ENCODE measurements around the gene IKZF3. TPM values are rescaled to one million over a fixed set of nuclear protein-coding genes. Genes with fewer than 3 reads are reported as not detected.
"Not testable (repeated sequence)": the region's sequence is repeated elsewhere in the genome, so short reads cannot be mapped to it uniquely, and the experiment has no call there.

Gene IKZF3
- total RNA-seq, 1 experiment from 2014 or later: 0.04 TPM

DNA sequence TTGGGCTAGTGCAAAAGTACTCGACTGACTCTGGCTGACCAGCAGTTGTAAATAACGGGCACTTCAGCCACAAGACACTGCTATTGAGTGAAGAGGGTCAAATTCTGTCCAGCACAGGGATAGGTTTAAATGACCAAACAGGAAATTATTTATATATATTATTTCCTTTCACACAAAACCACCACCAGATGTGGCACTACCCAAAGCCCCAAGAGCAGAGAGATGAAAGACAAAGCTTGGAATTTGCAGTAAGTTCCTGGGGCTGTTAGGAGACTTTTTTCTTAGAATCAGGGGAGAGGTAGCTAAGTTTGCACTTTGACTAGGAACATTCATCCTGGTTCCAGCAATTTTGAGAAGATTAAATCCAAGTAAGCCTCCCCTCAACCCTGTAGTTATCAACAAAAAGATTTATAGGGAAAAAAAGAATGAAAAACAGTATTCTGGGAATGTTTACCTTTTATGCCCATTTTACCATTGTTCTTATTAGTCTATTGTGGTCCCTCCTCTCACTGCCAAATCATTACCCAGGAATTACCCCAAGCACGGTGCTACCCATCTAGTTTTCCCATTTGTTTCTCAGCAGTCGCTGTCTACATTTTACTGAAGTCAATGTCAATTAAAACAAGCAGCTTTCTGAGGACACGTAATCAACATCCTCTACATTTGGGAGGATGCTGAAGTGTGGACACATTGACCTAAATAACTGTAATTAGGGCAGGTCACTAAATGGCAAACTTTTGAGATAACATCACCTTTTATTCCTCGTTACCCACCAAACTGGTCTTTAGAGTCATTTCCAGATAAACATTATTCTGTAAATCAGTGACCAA lies 82.9 kb downstream of the IKZF3 start:
- DNase-seq (ENCODE audit: low spot score): no peak

DNA sequence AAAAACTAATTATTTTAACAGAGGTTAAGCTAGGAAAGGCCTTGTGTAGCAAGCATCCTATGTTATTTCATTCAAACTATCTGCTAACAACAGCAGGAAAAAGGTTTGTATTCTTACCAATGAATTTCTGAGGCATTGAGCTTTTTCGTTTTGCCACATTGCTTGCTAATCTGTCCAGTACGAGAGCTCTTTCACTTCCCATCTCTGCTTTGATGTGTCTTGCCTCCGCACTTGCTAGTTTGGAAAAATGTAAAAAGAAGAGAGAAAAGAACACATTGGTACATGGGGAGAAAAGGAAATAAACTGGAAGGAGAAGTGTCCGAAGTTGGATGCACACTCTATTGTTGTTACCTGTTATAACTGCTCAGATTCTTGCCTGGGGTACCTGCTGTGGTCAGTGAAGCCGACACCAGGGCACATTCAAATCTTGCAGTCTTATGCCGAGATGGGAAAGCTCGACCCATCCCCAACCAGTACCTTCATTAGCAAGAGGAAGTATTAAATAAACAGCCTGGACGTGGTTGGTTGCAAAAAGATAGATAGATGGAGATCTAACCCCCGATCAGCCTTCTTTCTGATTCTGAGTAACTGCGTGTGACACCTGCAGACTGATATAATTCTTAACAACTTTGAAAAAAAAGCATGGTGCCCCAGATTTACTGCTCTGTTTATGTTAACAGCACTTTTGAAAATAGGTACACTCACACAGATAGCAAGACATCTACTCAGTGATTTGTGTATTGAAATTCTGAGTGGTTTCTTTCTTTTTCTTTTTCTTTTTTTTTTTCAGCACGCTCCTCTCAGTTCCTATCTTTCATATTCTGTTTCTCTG lies 86.4 kb downstream of the IKZF3 start:
- no peak for DNase-seq (ENCODE audit: low spot score)

DNA sequence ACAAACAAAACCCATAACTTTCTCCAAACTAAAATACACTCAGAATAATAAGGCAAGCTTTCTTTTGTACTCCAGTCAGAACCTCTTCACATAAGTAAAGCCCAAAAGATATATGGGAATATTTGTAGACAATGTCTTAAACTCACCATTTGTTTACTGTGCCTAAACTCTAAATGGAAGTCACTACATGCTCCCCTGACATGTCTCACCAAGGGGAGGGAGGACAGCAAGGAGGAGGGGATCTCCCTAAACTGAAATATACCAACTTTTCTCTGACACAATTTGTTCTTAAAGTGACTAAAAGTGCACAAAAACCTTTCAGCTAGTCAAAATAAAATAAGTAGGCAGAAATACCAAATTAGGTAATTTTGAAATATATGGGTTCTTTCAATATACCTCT lies 87.9 kb downstream of the IKZF3 start:
- no peak for DNase-seq (ENCODE audit: low spot score)

DNA sequence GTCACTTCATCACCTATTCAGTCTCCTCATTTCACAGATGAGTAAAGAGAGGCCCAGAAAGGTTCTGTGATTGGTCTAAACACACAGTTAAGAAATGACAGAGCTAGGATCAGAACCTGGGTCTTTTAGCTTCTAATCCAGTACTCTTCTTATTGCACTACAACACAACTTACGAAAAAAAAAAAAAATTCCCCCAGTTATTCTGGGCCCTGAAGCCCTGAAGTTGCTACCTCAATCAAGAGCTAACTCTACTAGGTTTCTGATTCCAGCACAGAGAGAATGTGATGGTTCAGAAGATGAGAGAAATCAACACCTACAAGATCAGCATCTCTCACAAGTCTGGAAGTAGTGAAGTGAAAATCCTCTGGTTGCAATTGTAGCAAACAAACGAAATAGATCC lies 89.1 kb downstream of the IKZF3 start:
- no peak for DNase-seq (ENCODE audit: low spot score)

DNA sequence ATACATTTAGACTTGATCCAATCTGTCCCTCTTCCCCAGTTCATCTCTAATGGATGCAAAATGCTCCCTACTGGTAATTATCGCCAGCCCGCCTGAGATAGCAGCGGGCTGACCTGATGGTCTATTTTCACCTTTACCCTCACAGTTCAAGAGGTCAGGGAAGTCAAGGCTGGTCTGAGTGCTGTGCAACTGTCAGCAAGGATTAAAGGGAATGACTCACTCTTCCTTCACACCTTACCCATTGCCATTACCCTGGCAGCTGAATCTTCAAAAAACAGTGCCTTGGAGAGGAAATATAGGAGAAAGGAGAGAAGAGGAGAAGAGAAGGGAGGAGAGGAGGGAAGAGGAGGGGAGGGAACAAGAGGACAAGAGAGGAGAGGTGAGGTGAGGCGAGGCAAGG lies 90.1 kb downstream of the IKZF3 start:
- DNase-seq (ENCODE audit: low spot score): no peak

DNA sequence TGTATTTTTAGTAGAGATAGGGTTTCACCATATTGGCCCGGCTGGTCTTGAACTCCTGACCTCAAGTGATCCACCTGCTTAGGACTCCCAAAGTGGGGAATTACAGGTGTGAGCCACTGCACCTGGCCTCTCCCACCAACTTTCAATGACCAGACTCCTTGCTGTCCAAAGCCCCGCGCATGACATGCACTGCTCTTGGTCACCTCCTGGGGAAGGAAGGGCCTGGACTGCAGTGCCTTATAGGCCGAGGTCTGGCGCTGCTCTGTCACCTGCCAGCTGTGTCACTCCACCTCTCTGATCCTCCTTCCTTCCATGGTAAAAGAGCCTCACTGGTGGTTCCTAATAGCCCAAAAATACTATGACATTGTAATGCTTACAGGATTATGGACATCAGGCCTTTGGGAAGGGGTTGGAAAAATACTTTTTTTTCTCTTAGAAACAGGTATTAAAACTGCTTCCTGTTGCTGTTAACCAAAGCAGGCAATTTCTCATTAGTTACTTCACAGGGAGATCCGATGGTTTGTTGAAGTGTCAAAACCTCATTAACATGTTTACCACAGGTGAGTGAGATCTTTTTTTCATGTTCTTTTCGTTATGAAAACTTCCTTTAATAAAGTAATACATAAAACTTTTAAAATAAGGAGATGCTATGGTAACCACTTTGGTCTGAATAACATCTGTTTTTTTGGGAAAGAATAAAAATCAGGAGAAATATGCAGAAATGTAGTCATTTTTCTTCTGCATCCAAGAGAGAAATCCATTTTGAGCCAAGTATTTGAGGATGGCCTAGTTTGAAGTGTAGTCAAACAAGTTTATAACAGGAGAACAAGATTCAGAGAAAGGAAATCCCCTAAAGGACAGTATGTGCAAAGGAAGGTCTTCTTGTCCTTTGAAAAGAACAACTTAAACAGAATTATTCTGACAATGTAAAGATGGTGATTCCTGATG lies 90.9 kb downstream of the IKZF3 start:
- no peak for DNase-seq (ENCODE audit: low spot score)

DNA sequence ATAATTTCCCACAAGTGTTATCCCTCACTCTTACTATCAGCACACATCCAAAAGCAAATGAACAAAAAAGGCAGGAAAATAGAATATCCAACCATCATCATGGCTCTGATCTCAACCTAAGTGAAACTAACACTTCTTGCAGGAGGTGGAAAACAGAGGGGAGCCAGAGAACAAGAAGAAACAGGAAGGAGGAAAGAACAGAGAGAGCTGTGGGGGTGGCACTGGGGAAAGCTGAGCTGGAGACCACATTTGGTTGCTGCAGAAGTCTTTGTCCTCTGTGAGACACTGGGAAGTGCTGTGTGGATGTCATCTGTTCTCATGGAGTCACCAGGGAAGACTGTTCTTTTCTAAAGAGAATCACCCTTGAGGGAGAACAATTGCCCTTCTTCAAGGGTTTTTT lies 91.7 kb downstream of the IKZF3 start:
- no peak for DNase-seq (ENCODE audit: low spot score)

DNA sequence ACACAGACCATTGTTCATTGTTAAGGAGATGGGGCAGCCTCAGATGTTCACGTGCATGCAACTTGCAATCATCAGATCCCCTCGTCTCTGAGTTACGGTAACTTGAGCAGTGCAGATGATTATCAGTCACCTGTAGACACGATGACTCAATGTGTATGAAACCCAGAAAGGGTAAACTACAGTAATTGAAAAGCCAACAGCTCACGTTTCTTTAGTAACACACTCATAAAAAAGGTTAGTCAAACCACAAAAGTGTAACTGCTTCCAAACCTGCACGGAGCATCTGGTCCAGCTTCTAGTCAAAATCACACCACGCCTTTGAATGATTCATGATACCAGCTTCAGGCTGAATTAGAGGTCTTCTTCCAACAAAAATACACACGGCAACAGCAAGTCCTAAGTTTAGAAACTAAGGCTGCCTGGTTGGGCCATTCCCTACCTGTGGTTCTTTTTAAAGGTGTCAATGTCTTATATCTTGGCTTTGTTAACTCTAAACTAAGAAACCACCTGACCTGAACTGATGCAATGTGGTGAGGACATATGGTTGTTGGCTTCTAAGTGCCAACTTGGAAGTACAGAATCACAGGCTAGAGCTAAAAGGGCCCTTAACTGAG lies 94.0 kb downstream of the IKZF3 start:
- peak; percentile 89 for DNase-seq (ENCODE audit: low spot score)

DNA sequence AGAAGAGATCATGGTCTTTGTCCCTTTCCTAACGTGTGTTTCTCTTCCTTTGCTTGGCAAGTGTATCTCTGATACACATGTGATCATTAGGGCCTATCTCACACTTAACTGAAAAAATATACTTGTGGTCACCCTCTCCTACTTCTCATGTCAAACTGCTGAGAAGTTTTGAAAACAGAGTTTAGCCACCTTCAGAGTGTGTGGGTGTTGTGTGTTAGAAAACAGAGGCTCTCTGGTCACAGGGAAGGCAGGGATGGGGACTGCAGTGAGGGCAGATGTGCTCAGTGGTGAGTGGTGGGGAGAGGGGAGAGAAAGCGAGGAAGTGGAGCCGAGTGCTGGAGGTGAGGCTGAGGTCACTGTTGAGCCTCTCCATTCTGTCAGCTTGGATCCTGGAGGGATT lies 97.0 kb downstream of the IKZF3 start:
- no peak for DNase-seq (ENCODE audit: low spot score)

DNA sequence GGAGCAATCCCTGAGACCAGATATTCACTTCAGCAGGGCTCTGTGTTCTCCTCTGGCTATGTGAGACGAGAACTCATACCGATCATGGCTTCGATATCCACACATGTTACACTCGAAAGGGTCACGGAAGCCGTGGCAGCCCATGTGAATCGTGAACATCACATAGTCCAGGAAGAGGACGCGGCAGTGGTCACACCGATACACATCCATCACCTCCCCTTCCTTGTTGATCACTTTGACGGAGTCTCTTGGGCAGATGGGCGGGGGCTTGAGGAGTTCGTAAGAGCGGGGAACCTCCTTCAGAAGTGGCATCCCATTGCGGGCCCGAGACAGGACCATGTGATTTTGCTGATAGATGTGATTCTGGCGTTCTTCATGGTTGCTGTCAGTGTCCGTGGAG lies 98.3 kb downstream of the IKZF3 start:
- no peak for DNase-seq (ENCODE audit: low spot score)

DNA sequence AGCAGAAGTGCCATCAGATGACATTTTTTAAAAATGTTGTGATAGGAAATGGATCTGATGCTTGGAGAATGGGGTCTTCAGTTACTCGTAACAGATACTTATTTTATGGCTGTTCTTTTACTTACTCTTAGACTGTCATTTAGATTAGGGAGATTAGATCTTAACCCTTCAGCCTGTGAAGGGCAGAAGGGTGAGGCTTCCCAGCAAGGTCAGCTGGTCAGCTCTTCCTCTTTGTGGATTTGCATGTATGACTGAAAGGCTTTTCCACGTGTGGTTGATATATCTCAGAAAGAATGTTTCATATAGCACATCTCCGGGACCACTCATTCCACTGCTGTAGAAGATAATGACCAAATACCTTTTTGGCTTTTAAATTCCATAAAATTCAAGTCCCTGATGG lies 98.9 kb downstream of the IKZF3 start:
- no peak for DNase-seq (ENCODE audit: low spot score)

DNA sequence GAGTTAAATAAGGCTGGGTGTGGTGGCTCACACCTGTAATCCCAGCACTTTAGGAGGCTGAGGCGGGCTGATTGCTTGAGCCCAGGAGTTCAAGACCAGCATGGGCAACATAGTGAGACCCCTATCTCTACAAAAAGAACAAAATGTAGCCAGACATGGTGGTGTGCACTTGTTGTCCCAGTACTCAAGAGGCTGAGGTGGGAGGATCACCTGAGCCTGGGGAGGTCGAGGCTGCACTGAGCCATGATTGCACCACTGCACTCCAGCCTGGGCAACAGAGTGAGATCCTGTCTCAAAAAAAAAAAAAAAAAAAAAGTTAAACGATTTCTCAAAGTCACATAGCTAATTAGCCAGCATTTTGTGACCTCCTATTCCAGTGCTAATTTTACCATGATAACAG lies 99.9 kb downstream of the IKZF3 start:
- DNase-seq (ENCODE audit: low spot score): not testable (repeated sequence)

DNA sequence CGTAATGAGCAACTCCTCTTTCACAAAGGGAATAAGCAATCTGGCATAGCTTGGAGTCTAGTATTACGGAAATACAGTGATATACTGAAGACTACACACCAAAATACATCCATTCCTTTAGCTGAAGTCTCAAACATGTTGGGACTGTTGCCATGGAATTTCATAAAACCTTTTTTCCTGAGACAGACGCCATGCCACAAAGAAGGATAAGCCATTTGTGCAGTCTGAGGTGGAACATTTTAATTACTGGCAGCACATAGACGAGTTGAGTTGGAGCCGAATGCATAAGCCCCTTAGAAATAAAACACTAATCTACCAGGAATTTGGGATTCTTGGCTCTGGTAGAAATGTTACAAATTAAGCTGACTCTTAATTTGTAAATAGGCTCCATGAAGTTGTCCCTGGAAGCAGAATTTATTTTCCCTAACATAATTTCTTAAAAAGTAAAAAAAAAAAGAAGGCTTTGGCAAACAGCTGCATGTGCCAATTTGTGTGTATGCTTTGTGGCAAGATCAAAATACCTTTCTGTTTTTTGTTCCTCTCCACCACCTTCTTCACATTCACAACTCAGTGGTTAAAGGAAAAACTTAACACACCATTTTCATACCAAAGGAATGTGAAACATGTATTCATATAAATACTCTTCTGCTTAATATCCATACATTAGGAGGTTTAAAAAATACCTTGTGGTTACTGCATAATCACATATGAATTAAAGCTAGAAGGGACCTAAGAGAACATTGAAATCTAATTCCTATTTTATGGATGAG lies 100.9 kb downstream of the IKZF3 start:
- DNase-seq (ENCODE audit: low spot score): no peak

DNA sequence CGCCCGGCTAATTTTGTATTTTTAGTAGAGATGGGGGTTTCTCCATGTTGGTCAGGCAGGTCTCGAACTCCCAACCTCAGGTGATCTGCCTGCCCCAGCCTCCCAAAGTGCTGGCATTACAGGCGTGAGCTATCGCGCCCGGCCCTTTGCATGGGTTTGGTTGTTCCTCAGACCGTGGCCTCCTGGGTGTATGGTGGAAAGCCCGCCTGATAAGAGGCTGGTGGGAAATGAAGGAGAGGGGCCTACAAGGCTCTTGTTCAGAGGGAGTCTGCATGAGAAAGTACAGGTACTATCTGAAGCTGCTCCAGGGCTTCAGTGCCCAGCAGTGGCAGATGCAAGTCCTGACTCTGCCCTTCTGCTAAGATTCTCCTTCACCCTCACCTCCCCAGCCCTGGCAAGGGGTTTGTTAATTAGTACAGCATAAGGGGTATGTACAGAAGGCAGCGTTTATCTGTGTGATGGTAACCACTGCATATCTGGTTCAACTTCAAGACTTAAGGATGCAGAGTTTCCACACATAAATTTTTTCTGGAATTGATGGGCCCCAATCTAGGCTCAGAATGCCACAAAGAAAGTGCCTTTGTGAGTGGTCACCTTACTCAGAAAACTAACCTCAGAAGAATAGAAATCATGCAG lies 102.1 kb downstream of the IKZF3 start:
- DNase-seq (ENCODE audit: low spot score): no peak

DNA sequence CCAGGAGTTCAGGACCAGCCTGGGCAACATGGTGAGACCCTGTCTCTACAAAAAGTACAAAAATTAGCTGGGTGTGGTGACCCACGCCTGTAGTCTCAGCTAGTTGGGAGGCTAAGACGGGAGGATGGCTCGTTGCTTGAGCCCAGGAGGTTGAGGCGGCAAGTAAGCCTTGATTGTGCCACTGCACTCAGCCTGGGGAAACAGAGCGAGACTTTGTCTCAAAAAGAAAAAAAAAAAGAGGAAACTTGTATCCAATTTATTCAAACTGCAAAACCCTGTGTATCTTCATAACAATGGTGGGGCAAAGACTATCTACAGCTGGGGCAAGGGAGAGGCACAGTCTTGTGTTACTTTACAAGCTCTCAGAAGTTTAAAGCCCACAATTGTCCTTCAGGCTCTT lies 104.9 kb downstream of the IKZF3 start:
- no peak for DNase-seq (ENCODE audit: low spot score)

DNA sequence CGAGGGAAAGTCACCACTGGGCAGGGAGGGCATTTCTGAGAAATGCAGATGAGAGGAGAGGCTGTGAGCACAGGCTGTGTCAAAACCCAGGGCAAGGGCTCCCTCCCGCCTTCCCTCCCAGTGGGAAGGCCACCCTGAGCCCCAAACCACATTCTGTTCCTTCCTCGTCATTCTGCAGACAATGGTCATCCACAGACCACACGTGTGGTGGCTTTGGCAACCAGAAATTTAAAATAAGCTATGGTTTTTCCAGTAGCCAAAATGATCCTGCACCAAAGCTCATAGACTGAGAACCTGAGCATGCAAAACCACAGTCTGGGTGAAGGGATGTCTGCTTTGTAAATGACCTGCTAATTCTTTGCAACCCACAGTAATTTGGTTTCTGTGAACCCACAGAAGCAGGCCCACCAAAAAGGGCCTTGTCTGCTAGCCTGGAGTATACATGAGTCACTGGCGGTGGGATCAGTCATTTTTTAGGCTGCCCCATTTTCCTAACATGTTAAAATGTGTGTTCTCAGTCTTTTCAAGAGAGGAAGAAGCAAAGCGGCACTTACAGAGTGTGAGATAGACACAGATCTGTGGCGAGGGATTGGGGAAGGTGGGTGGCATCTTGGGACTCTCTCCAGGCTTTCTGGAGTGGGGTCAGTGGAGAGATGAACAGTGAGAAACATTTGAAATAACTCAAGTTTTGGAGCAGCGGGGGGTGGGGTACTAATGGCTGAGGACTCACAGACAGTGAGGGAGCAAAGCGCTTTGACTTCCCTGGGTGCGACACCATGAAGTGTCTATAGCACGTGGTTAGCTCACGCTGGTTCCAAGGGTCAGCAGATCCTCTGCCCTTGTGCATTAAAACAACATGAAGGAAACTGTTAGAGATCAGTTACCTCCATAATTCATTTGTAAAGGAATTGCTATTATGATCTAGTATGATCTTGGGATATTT lies 105.9 kb downstream of the IKZF3 start:
- DNase-seq (ENCODE audit: low spot score): peak; percentile 51

DNA sequence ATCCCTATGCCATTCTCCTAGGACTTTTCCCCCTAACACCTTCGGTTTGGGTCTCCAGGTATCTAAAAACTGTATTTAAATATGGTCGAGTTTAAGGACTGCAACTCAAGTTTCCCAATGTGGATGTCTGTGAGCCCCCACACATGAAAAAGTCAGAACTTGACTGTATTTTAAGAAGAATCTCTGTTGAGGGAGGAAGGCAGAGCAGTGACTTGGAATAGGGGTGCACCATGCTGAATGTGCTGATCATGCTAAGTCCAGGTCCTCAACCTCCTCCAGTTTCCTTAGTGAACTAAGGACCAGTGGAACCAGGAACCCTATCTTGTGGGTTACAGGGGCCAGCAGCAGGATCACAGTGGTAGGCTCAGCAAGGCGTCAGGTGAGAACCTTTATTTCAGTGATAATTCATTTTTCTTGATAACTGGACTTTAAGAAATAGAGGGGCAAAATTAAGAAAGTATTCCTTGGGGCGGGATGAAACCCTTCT lies 106.9 kb downstream of the IKZF3 start:
- no peak for DNase-seq (ENCODE audit: low spot score)

DNA sequence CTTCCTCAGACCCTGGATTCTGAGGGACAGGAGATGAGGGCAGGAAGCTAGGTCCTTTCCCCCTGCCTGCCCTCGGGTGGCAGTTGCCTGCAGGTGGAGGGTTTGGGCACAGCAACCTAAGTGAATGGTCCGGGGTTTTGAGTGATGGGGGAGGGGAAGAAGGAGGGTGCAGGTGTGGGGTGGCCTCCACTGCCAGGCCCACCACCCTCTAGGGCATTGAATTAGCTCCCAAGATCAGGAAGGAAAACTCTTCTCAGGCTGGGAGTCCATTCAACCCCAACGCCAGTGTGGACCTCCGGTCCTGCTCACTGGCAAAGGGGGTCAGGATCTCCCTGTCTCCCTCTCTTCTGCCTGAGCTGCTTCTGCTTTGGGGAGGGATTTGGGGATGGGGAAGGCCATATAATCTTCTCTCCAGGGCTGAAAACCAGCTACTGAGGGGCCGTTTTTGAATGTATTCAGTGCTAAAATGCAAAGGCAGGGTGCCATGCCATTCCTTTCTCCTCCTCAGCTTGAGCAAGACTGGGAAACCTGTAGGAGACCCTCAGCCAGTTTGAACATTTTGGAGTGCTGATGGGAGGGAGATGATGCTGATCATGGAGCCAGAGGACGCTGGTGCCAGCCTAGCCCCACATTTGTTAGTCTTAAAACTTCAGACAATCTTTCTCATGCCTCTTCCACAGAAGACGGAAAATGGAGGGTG lies 107.6 kb downstream of the IKZF3 start:
- DNase-seq (ENCODE audit: low spot score): no peak
